C4-2B (cell line): Measurements from ENCODE around the gene TBX10.

Experiments
- H3K27ac ChIP-seq: fragments of 450-650 bp; 2 replicates; pipeline ENCODE4 v1.5.1; 2017
- CTCF ChIP-seq: fragments of 450-650 bp; conservative IDR thresholded peaks from 2 replicates; pipeline ENCODE4 v1.5.1; 2017; ENCODE audit warnings: mild to moderate bottlenecking
- ZFX ChIP-seq: fragments of 450-650 bp; IDR thresholded peaks from 2 replicates; pipeline ENCODE4 v1.6.1; 2017

TBX10 gene

GRCh38 chr11:67584881-67585873 is 54.4 kb downstream of the TBX10 start:
- H3K27ac ChIP-seq, result no peak overlapping the region; the same call in 1 of the 2 replicates
- no peak for TF ChIP-seq ZFX
- no peak for TF ChIP-seq CTCF

- no peak overlapping the region; the same call in 1 of the 2 replicates for H3K27ac ChIP-seq
- no peak for TF ChIP-seq CTCF
- TF ChIP-seq ZFX, result no peak
These were observed 55.2 kb downstream of the TBX10 start for GRCh38 chr11:67584205-67584880.

GRCh38 chr11:67583247-67584204 is 56.0 kb downstream of the TBX10 start, which contains the start of gene GSTP1:
GSTP1 (plus strand) TSS chr11:67583812; CDS start chr11:67583844, 32 bp downstream.
- H3K27ac ChIP-seq, result peak within 1 kb of the TSS; percentile 80
- no peak for TF ChIP-seq CTCF
- no peak for TF ChIP-seq ZFX

- TF ChIP-seq ZFX, result no peak
- no peak for TF ChIP-seq CTCF
- H3K27ac ChIP-seq, result peak overlapping the region; percentile 75
These were observed 57.6 kb downstream of the TBX10 start for GRCh38 chr11:67582011-67582410.

GRCh38 chr11:67581469-67581868 is 58.1 kb downstream of the TBX10 start:
- TF ChIP-seq CTCF (no peak), ZFX (no peak)
- peak overlapping the region; percentile 75 for H3K27ac ChIP-seq
